HepG2 (cell line): ENCODE measurements around the gene ZNF524. TPM values are rescaled to one million over a fixed set of nuclear protein-coding genes. Genes with fewer than 3 reads are reported as not detected.
A peak's percentile ranks its signal among the peaks of the same experiment; 100 is the strongest.

Experiments
- ATAC-seq: fragments of 200-7000 bp; cut with Tn5 transposase; 3 replicates; pipeline ENCODE4 v1.9.1; 2020; ENCODE audit warnings: mild to moderate bottlenecking, moderate library complexity
- BruUV-seq: library from RNA; stranded (reverse); fragments of 400-500 nt; replicated peaks from 2 replicates; lab custom pipeline; 2021; lab: Mats Ljungman, UMichigan
- CTCF ChIA-PET: fragments of 300-600 bp; formaldehyde crosslinking; extraction: SDS; loops from one replicate; lab custom pipeline; 2021; ENCODE audit warnings: low total read pairs, inconsistent platforms, low intra/inter-chr PET ratio; lab: Yijun Ruan, JAX
- POLR2A ChIA-PET: fragments of 350-600 bp; sonication (Branson Sonifier 250); formaldehyde crosslinking; loops from one replicate; lab custom pipeline; 2020; ENCODE audit warnings: antibody characterized with exemption, inconsistent platforms; lab: Yijun Ruan, JAX
- DNase-seq: peaks from one replicate; pipeline ENCODE4 v3.0.0-alpha.2; 2015; ENCODE audit warnings: low spot score
- FAIRE-seq: peaks from 3 replicates; lab custom pipeline; 2011; peaks lifted over from hg19 to GRCh38; lab: Jason Lieb, UNC
- H2AFZ ChIP-seq: one replicate; pipeline ENCODE4 v1.6.1; 2011; ENCODE audit warnings: low read length, inconsistent platforms
- H3K27ac ChIP-seq: fragments of 300-600 bp; 3 replicates; pipeline ENCODE4 v1.8.0; 2011; ENCODE audit warnings: mixed run types, mild to moderate bottlenecking, mixed read lengths, low read length, inconsistent platforms; ENCODE audit not compliant: insufficient read depth; ENCODE audit errors: extremely low read length
- H3K27me3 ChIP-seq, 2 experiments: fragments of 200-600 bp in 1 of 2; 2 replicates in 1 of 2; 3 replicates in 1 of 2; pipeline versions ENCODE4 v1.6.0 to v1.8.0; 2011; ENCODE audit warnings: low read length in 2 of 2, mild to moderate bottlenecking in 2 of 2, moderate library complexity in 2 of 2, inconsistent platforms in 1 of 2; ENCODE audit not compliant: insufficient read depth in 2 of 2, control insufficient read depth in 1 of 2
- H3K36me3 ChIP-seq, 2 experiments: fragments of 200-600 bp in 1 of 2; replicated peaks in 1 of 2; 2 replicates in 1 of 2; 3 replicates in 1 of 2; pipeline versions ENCODE4 v1.5.1 to v1.8.0; 2011; ENCODE audit warnings: low read length in 2 of 2, inconsistent platforms in 1 of 2; ENCODE audit not compliant: insufficient read depth in 2 of 2, control insufficient read depth in 1 of 2
- H3K4me1 ChIP-seq: 2 replicates; pipeline ENCODE4 v1.5.1; 2012; ENCODE audit warnings: low read length, inconsistent platforms; ENCODE audit not compliant: insufficient read depth
- H3K4me2 ChIP-seq: 2 replicates; pipeline ENCODE4 v1.6.0; 2011; ENCODE audit warnings: low read depth, low read length, inconsistent platforms
- H3K4me3 ChIP-seq, 3 experiments: fragments of 200-600 bp in 1 of 3; sonication (generic), shearing (Covaris generic) in 1 of 3; replicated peaks in 1 of 3; 2 replicates each; pipeline ENCODE4 v1.5.1; 2011 to 2016; ENCODE audit warnings: low read length in 3 of 3, inconsistent platforms in 2 of 3, low read depth in 2 of 3, mild to moderate bottlenecking in 2 of 3, control low read depth in 1 of 3, mixed read lengths in 1 of 3; ENCODE audit not compliant: insufficient read depth in 1 of 3
- H3K79me2 ChIP-seq: one replicate; pipeline ENCODE4 v1.6.1; 2011; ENCODE audit warnings: low read length, inconsistent platforms; ENCODE audit not compliant: insufficient read depth
- H3K9ac ChIP-seq: 2 replicates; pipeline ENCODE4 v1.6.0; 2011; ENCODE audit warnings: mild to moderate bottlenecking, low read depth, low read length, inconsistent platforms; ENCODE audit not compliant: insufficient read depth
- H3K9me3 ChIP-seq: 2 replicates; pipeline ENCODE4 v1.5.1; 2012; ENCODE audit warnings: mild to moderate bottlenecking, low read length
- H4K20me1 ChIP-seq: 2 replicates; pipeline ENCODE4 v1.6.0; 2011; ENCODE audit warnings: inconsistent platforms, mild to moderate bottlenecking, low read length, moderate library complexity; ENCODE audit not compliant: insufficient read depth
- BCL6 ChIP-seq: IDR thresholded peaks from 2 replicates; pipeline ENCODE4 v1.6.1; 2016; ENCODE audit warnings: missing genetic modification reagents, missing compliant biosample characterization
- BORCS8-MEF2B ChIP-seq: sonication (generic); formaldehyde crosslinking; IDR thresholded peaks from 2 replicates; pipeline ENCODE4 v1.8.0; 2022; ENCODE audit warnings: mild to moderate bottlenecking, missing genetic modification reagents
- ERF ChIP-seq: IDR thresholded peaks from 2 replicates; pipeline ENCODE4 v1.6.1; 2018; ENCODE audit warnings: missing biosample characterization, missing genetic modification reagents
- GABPA ChIP-seq, 2 experiments: IDR thresholded peaks; 2 replicates each; pipeline ENCODE4 v1.6.1; 2011 to 2016; ENCODE audit warnings: low read depth in 2 of 2, low read length in 1 of 2, missing biosample characterization in 1 of 2, missing genetic modification characterization in 1 of 2
- GPN1 ChIP-seq: sonication (generic); formaldehyde crosslinking; IDR thresholded peaks from 2 replicates; pipeline ENCODE4 v1.5.1; 2020; ENCODE audit warnings: missing genetic modification reagents, borderline replicate concordance
- KDM3A ChIP-seq: IDR thresholded peaks from 2 replicates; pipeline ENCODE4 v1.6.1; 2018; ENCODE audit warnings: low read depth, missing compliant biosample characterization
- MED8 ChIP-seq: sonication (generic); formaldehyde crosslinking; IDR thresholded peaks from 2 replicates; pipeline ENCODE4 v1.8.1; 2023; ENCODE audit warnings: mild to moderate bottlenecking, missing genetic modification reagents; ENCODE audit not compliant: insufficient replicate concordance
- NRL ChIP-seq: sonication (generic); formaldehyde crosslinking; IDR thresholded peaks from 2 replicates; pipeline ENCODE4 v1.5.0; 2020; ENCODE audit warnings: missing genetic modification reagents, mild to moderate bottlenecking, moderate library complexity, borderline replicate concordance
- PCBP2 ChIP-seq: fragments of 200-400 bp; formaldehyde crosslinking; optimal IDR thresholded peaks from 2 replicates; pipeline ENCODE3; 2018; ENCODE audit warnings: low read length, low read depth; ENCODE audit not compliant: poor library complexity, severe bottlenecking
- PHB2 ChIP-seq: fragments of 450-650 bp; IDR thresholded peaks from 2 replicates; pipeline ENCODE4 v1.6.1; 2018; ENCODE audit not compliant: partially characterized antibody
- SNAPC2 ChIP-seq: sonication (generic); formaldehyde crosslinking; IDR thresholded peaks from 2 replicates; pipeline ENCODE4 v1.8.1; 2022; ENCODE audit warnings: mild to moderate bottlenecking, missing genetic modification reagents
- SOX13 ChIP-seq, 3 experiments: fragments of 450-650 bp in 1 of 3; sonication (generic) in 1 of 3; formaldehyde crosslinking in 1 of 3; IDR thresholded peaks in 2 of 3; conservative IDR thresholded peaks in 1 of 3; 2 replicates each; pipeline versions ENCODE4 v1.5.0 to v1.6.1; 2016 to 2020; ENCODE audit warnings: antibody characterized with exemption in 1 of 3, mild to moderate bottlenecking in 1 of 3, missing compliant biosample characterization in 1 of 3, missing genetic modification reagents in 1 of 3, moderate library complexity in 1 of 3
- SYNCRIP ChIP-seq: fragments of 200-400 bp; formaldehyde crosslinking; IDR thresholded peaks from 2 replicates; pipeline ENCODE4 v1.6.1; 2018; ENCODE audit warnings: mild to moderate bottlenecking, low read depth, low read length; ENCODE audit not compliant: insufficient read depth
- TGIF2 ChIP-seq: IDR thresholded peaks from 2 replicates; pipeline ENCODE4 v1.6.1; 2016; ENCODE audit warnings: control low read depth, missing compliant biosample characterization
- ZBTB21 ChIP-seq: sonication (generic); formaldehyde crosslinking; IDR thresholded peaks from 2 replicates; pipeline ENCODE4 v1.4.0; 2020; ENCODE audit warnings: missing genetic modification reagents
- ZBTB25 ChIP-seq: IDR thresholded peaks from 2 replicates; pipeline ENCODE4 v1.6.1; 2018; ENCODE audit warnings: missing genetic modification reagents
- ZFP82 ChIP-seq: sonication (generic); formaldehyde crosslinking; IDR thresholded peaks from 2 replicates; pipeline ENCODE4 v1.5.1; 2020; ENCODE audit warnings: mild to moderate bottlenecking, missing genetic modification reagents, borderline replicate concordance
- ZMYM4 ChIP-seq: sonication (generic); formaldehyde crosslinking; IDR thresholded peaks from 2 replicates; pipeline ENCODE4 v1.8.1; 2023; ENCODE audit warnings: mild to moderate bottlenecking, missing genetic modification reagents
- ZNF24 ChIP-seq: fragments of 450-650 bp; IDR thresholded peaks from 2 replicates; pipeline ENCODE4 v1.6.1; 2017; ENCODE audit warnings: antibody characterized with exemption, mild to moderate bottlenecking
- ZNF292 ChIP-seq: sonication (generic); formaldehyde crosslinking; IDR thresholded peaks from 2 replicates; pipeline ENCODE4 v1.8.1; 2022; ENCODE audit warnings: mild to moderate bottlenecking, low read depth, missing genetic modification reagents, borderline replicate concordance
- ZNF382 ChIP-seq: sonication (generic); formaldehyde crosslinking; IDR thresholded peaks from 2 replicates; pipeline ENCODE4 v1.5.0; 2020; ENCODE audit warnings: missing genetic modification reagents, mild to moderate bottlenecking, borderline replicate concordance
- ZNF580 ChIP-seq: IDR thresholded peaks from 2 replicates; pipeline ENCODE4 v1.6.1; 2016; ENCODE audit warnings: low read depth, borderline replicate concordance
- WGBS: methylation state at CpG from one replicate; pipeline ENCODE4 v1.1.6; 2017; ENCODE audit warnings: low lambda C conversion rate; 5-methylcytosine and 5-hydroxymethylcytosine counted together
- in situ Hi-C: cut with HindIII; loops from 2 replicates; pipeline ENCODE4 v1.10.0; 2017; ENCODE audit warnings: low pct_unique_long_range_greater_than_20kb; ENCODE audit not compliant: extremely low pct_ligation_motif_present
- intact Hi-C: fragments of 100-400 bp; cut with micrococcal nuclease; formaldehyde crosslinking; loops from one replicate; pipeline ENCODE4 v1.10.0; 2022; ENCODE audit not compliant: unreplicated experiment
- polyA plus RNA-seq, 8 experiments: library from polyadenylated mRNA; depleted of rRNA in 3 of 8; stranded (reverse) in 7 of 8; unstranded in 1 of 8; fragments of >200 nt; fragmentation: Illumina TruSeq in 4 of 8; extraction: Trizol in 4 of 8; gene quantifications; 2 replicates each; pipeline versions ENCODE4 v1.2.1 to v1.2.3, GENCODE V29; 2011 to 2016; ENCODE audit warnings: low read depth in 4 of 8, missing spikeins in 1 of 8, mixed read lengths in 1 of 8; ENCODE audit not compliant: insufficient read depth in 1 of 8
- total RNA-seq, 5 experiments: library from RNA; depleted of rRNA; stranded (reverse); fragments of >200 nt; fragmentation: Illumina TruSeq; extraction: Trizol; gene quantifications; 2 replicates each; pipeline ENCODE4 v1.2.3, GENCODE V29; 2016; ENCODE audit warnings: low read depth in 1 of 5

ZNF524 gene
- total and polyA plus RNA-seq, 2 of the 13 experiments (the other 11 are each of a cell fraction or from before 2014, with no cell fraction given) = 3.2 to 4.6 TPM

- H3K9me3 ChIP-seq = no peaks in the 10 kb centered on the region
- ChIA-PET CTCF (interaction anchor here (1.7 kb wide), 1 partner anchor 11 kb away, joined by 4 read pairs; no protein-coding TSS in a partner anchor), POLR2A (interaction anchor here (0.5 to 2.4 kb wide), 6 partner anchors 10 to 167 kb away, joined by 3 to 19 read pairs (median 9); partner anchors contain the start of genes U2AF2, ZNF628 and ZNF784)
- FAIRE-seq (peak; percentile 69), DNase-seq (peak; percentile 57), ATAC-seq (peak; percentile 47)
- WGBS = 3% methylated on average over 36 of the region's 56 CpGs
- no TSS peak for BruUV-seq
- peak within 1 kb of the TSS; percentile 79 for H3K27ac ChIP-seq
- peaks cover 0 to 10% of the 10 kb centered on the region in 2 experiments; a peak in 2 of 5 replicates for H3K36me3 ChIP-seq
- no peak within 1 kb of the TSS for H2AFZ ChIP-seq
- peak within 1 kb of the TSS; percentile 92 to 96 (median 92) for H3K4me3 ChIP-seq
- H3K79me2 ChIP-seq = peaks cover 39% of the 10 kb centered on the region
- peak within 1 kb of the TSS; percentile 84 for H3K9ac ChIP-seq
- peaks cover 57% of the 10 kb centered on the region for H3K4me1 ChIP-seq
- no peaks in the 10 kb centered on the region; a peak in 1 of 5 replicates for H3K27me3 ChIP-seq
- intact Hi-C loops (no loop called here), in situ Hi-C loops (no loop called here)
- no peaks in the 10 kb centered on the region for H4K20me1 ChIP-seq
- H3K4me2 ChIP-seq = peak within 1 kb of the TSS; percentile 96
- TF ChIP-seq ZBTB25 (CRISPR knock-in tag) (peak; percentile 90), ZNF24 (no peak), PHB2 (no peak), KDM3A (CRISPR knock-in tag) (peak; percentile 63; the same call in 1 of the 2 replicates), GPN1 (CRISPR knock-in tag) (no peak), GABPA (IDR thresholded peaks at IDR 0.05; ENCODE audit: low read depth, low read length) (peak; percentile 68), GABPA (CRISPR knock-in tag; IDR thresholded peaks at IDR 0.05; ENCODE audit: low read depth) (peak; percentile 90), MED8 (CRISPR knock-in tag) (no peak), SOX13 (IDR thresholded peaks at IDR 0.05) (no peak), SOX13 (CRISPR knock-in tag; conservative IDR thresholded peaks at IDR 0.05 in 1 of 2, IDR thresholded peaks at IDR 0.05 in 1 of 2) (no peak; a peak in 1 of 4 replicates), SNAPC2 (CRISPR knock-in tag) (no peak), ZBTB21 (CRISPR knock-in tag) (no peak), BORCS8-MEF2B (peak; percentile 23; the same call in 1 of the 2 replicates), ZNF292 (no peak), NRL (CRISPR knock-in tag) (0 out of 2 replicates have a peak, but pooled peaks have one; percentile 14), PCBP2 (peak; percentile 39), ZFP82 (no peak; the same call in 1 of the 2 replicates), BCL6 (no peak; the same call in 1 of the 2 replicates), SYNCRIP (no peak), ERF (CRISPR knock-in tag) (peak; percentile 50; the same call in 1 of the 2 replicates), ZMYM4 (CRISPR knock-in tag) (peak; percentile 51; the same call in 1 of the 2 replicates), ZNF382 (no peak), ZNF580 (CRISPR knock-in tag) (peak; percentile 22; the same call in 1 of the 2 replicates), TGIF2 (peak; percentile 76)
These were observed 43.2 kb downstream of the ZNF524 start, which contains the start of gene ZNF581 for GRCh38 chr19:55643003-55643886. TSS of gene ZNF581 (plus strand) at chr19:55643649. CDS start at chr19:55644572, 923 bp downstream.
